Measurements from ENCODE around the gene FUCA1.

GRCh38 chr1:23897083-23897482 lies 29.0 kb upstream of the FUCA1 start:
- no peak for TF ChIP-seq CTCF (conservative IDR thresholded peaks at IDR 0.05 in 1 of 2, IDR thresholded peaks at IDR 0.05 in 1 of 2; ENCODE audit: extremely low read depth in 1 of 2, insufficient read depth in 1 of 2, low read depth in 1 of 2, low read length in 2 of 2)
- TF ChIP-seq EZH2 (IDR thresholded peaks at IDR 0.05; ENCODE audit: borderline replicate concordance, low read length) = no peak
